Measurements from ENCODE around the gene HOMER3.

The HOMER3 gene

GRCh38 chr19:18910010-18910409 lies 31.0 kb downstream of the HOMER3 start:
- no peaks in the 10 kb centered on the region for H4K20me1 ChIP-seq (ENCODE audit: insufficient read depth, low read length)

GRCh38 chr19:18908917-18909619 lies 31.9 kb downstream of the HOMER3 start:
- no peak overlapping the region for H3K27ac ChIP-seq (ENCODE audit: low read depth, low read length, poor library complexity, severe bottlenecking)
- no peaks in the 10 kb centered on the region for H3K4me1 ChIP-seq (ENCODE audit: insufficient read depth, low read length, severe bottlenecking)
- no peak overlapping the region for H3K4me2 ChIP-seq (ENCODE audit: low read length)
- TF ChIP-seq CTCF (IDR thresholded peaks at IDR 0.05; ENCODE audit: low read length), result no peak
- TF ChIP-seq EZH2 (IDR thresholded peaks at IDR 0.05; ENCODE audit: borderline replicate concordance, low read length), result no peak
- no peaks in the 10 kb centered on the region for H3K9me2 ChIP-seq (ENCODE audit: low read depth, low read length)
- H3F3A ChIP-seq (ENCODE audit: insufficient read depth, low read length), result no peaks in the 10 kb centered on the region
- no peaks in the 10 kb centered on the region for H3K9me3 ChIP-seq (ENCODE audit: low read length)
- no peak overlapping the region for H3K9ac ChIP-seq (ENCODE audit: low read length)
- H3K36me3 ChIP-seq (ENCODE audit: insufficient read depth, low read length), result peaks cover 68% of the 10 kb centered on the region
- H4K20me1 ChIP-seq (ENCODE audit: insufficient read depth, low read length), result no peaks in the 10 kb centered on the region
- no peak overlapping the region for H2AFZ ChIP-seq (ENCODE audit: low read length)
- no peaks in the 10 kb centered on the region for H3K79me2 ChIP-seq (ENCODE audit: insufficient read depth, low read length)
- no peak overlapping the region for H3K4me3 ChIP-seq (ENCODE audit: low read depth, low read length, poor library complexity, severe bottlenecking)
- H3K27me3 ChIP-seq (ENCODE audit: insufficient read depth, low read length), result no peaks in the 10 kb centered on the region

More at GRCh38 chr19:18910010-18910409, 31.0 kb downstream of the HOMER3 start:
- Histone ChIP-seq H3K79me2 (ENCODE audit: insufficient read depth, low read length) (peaks cover 3% of the 10 kb centered on the region), H3K9me3 (ENCODE audit: low read length) (no peaks in the 10 kb centered on the region), H3K4me2 (ENCODE audit: low read length) (no peak overlapping the region), H3K9me2 (ENCODE audit: low read depth, low read length) (no peaks in the 10 kb centered on the region), H3F3A (ENCODE audit: insufficient read depth, low read length) (no peaks in the 10 kb centered on the region), H3K36me3 (ENCODE audit: insufficient read depth, low read length) (peaks cover 67% of the 10 kb centered on the region), H3K27me3 (ENCODE audit: insufficient read depth, low read length) (no peaks in the 10 kb centered on the region), H3K4me1 (ENCODE audit: insufficient read depth, low read length, severe bottlenecking) (no peaks in the 10 kb centered on the region), H2AFZ (ENCODE audit: low read length) (no peak overlapping the region), H3K4me3 (ENCODE audit: low read depth, low read length, poor library complexity, severe bottlenecking) (no peak overlapping the region), H3K9ac (ENCODE audit: low read length) (no peak overlapping the region), H3K27ac (ENCODE audit: low read depth, low read length, poor library complexity, severe bottlenecking) (no peak overlapping the region)
- TF ChIP-seq CTCF (IDR thresholded peaks at IDR 0.05; ENCODE audit: low read length), result no peak
- no peak for TF ChIP-seq EZH2 (IDR thresholded peaks at IDR 0.05; ENCODE audit: borderline replicate concordance, low read length)

GRCh38 chr19:18906605-18907519 lies 34.2 kb downstream of the HOMER3 start:
- Histone ChIP-seq H3K9ac (ENCODE audit: low read length) (no peak overlapping the region), H3K79me2 (ENCODE audit: insufficient read depth, low read length) (no peaks in the 10 kb centered on the region)

More at GRCh38 chr19:18906605-18907519, 34.2 kb downstream of the HOMER3 start:
- no peaks in the 10 kb centered on the region for H3F3A ChIP-seq (ENCODE audit: insufficient read depth, low read length)
- H3K9me2 ChIP-seq (ENCODE audit: low read depth, low read length), result no peaks in the 10 kb centered on the region
- no peak for TF ChIP-seq EZH2 (IDR thresholded peaks at IDR 0.05; ENCODE audit: borderline replicate concordance, low read length)
- no peak for TF ChIP-seq CTCF (IDR thresholded peaks at IDR 0.05; ENCODE audit: low read length)
- H3K4me3 ChIP-seq (ENCODE audit: low read depth, low read length, poor library complexity, severe bottlenecking), result no peak overlapping the region
- no peak overlapping the region for H2AFZ ChIP-seq (ENCODE audit: low read length)
- peaks cover 51% of the 10 kb centered on the region for H3K36me3 ChIP-seq (ENCODE audit: insufficient read depth, low read length)
- no peaks in the 10 kb centered on the region for H3K9me3 ChIP-seq (ENCODE audit: low read length)
- no peaks in the 10 kb centered on the region for H3K4me1 ChIP-seq (ENCODE audit: insufficient read depth, low read length, severe bottlenecking)
- no peak overlapping the region for H3K27ac ChIP-seq (ENCODE audit: low read depth, low read length, poor library complexity, severe bottlenecking)
- no peak overlapping the region for H3K4me2 ChIP-seq (ENCODE audit: low read length)
- H3K27me3 ChIP-seq (ENCODE audit: insufficient read depth, low read length), result no peaks in the 10 kb centered on the region
- no peaks in the 10 kb centered on the region for H4K20me1 ChIP-seq (ENCODE audit: insufficient read depth, low read length)

All from OCI-LY1 (cell line).